Ascending aorta (tissue), 2 donors: ENCODE results near the gene FBXO21. TPM values are rescaled to one million over a fixed set of nuclear protein-coding genes. Genes with fewer than 3 reads are reported as not detected.

Source experiments
- DNase-seq, 2 donors: peaks; one replicate each; pipeline ENCODE4 v3.0.0-alpha.2; 2019; ENCODE audit warnings: low spot score in 2 of 2
- H3K27ac ChIP-seq, 2 donors: fragments of 200-600 bp; sonication (generic); one replicate each; pipeline ENCODE4 v1.5.1; 2016 to 2017; ENCODE audit warnings: mild to moderate bottlenecking in 1 of 2
- H3K27me3 ChIP-seq: fragments of 200-600 bp; sonication (generic); one replicate; pipeline ENCODE4 v1.5.1; 2017
- H3K36me3 ChIP-seq, 2 donors: fragments of 200-600 bp; sonication (generic); one replicate each; pipeline ENCODE4 v1.5.1; 2016
- H3K4me1 ChIP-seq, 2 donors: fragments of 200-600 bp; sonication (generic); one replicate each; pipeline ENCODE4 v1.5.1; 2016 to 2017; ENCODE audit warnings: mild to moderate bottlenecking in 1 of 2
- H3K4me3 ChIP-seq, 2 donors: fragments of 200-600 bp; sonication (generic); one replicate each; pipeline ENCODE4 v1.5.1; 2016 to 2017; ENCODE audit warnings: mild to moderate bottlenecking in 1 of 2
- H3K9me3 ChIP-seq, 2 donors: fragments of 200-600 bp; sonication (generic); one replicate each; pipeline ENCODE4 v1.5.1; 2016
- CTCF ChIP-seq, 3 experiments: fragments of 200-600 bp in 2 of 3; fragments of 450-650 bp in 1 of 3; sonication (generic) in 2 of 3; IDR thresholded peaks; one replicate each; pipeline ENCODE4 v1.5.1; 2016 to 2019; ENCODE audit warnings: antibody characterized with exemption in 3 of 3, mild to moderate bottlenecking in 1 of 3, moderate library complexity in 1 of 3
- intact Hi-C: fragments of 100-400 bp; cut with DNase I; formaldehyde crosslinking; loops from one replicate; pipeline ENCODE4 v1.15.1; 2023
- total RNA-seq: library from RNA; depleted of rRNA; stranded (reverse); fragments of >200 nt; gene quantifications from one replicate; pipeline ENCODE4 v1.1.0, GENCODE V29; 2016

FBXO21 gene
- total RNA-seq, 1 donor from 2014 or later, result 35.9 TPM

- Histone ChIP-seq H3K4me1 (no peaks in the 10 kb centered on the region), H3K9me3 (no peaks in the 10 kb centered on the region), H3K27ac (no peak overlapping the region), H3K4me3 (no peak overlapping the region), H3K36me3 (peaks cover 38 to 68% of the 10 kb centered on the region in 2 donors), H3K27me3 (no peaks in the 10 kb centered on the region)
- intact Hi-C loops, result loop anchor here (10.0 kb wide), 1 partner anchor 448 kb away; no protein-coding TSS in a partner anchor
- TF ChIP-seq CTCF (IDR thresholded peaks at IDR 0.05), result no peak
- no peak for DNase-seq
These were observed 37.2 kb downstream of the FBXO21 start for GRCh38 chr12:117152793-117153775.

- peaks cover 22 to 56% of the 10 kb centered on the region in 2 donors for H3K36me3 ChIP-seq
- H3K27ac ChIP-seq, result no peak overlapping the region
- intact Hi-C loops, result loop anchor here (2.0 to 10.0 kb wide), 2 partner anchors 127 to 447 kb away; no protein-coding TSS in a partner anchor
- H3K27me3 ChIP-seq, result no peaks in the 10 kb centered on the region
- no peak overlapping the region for H3K4me3 ChIP-seq
- DNase-seq, result no peak
- no peaks in the 10 kb centered on the region for H3K9me3 ChIP-seq
- TF ChIP-seq CTCF (IDR thresholded peaks at IDR 0.05), result peak in 1 of 3 experiments; percentile 4
- H3K4me1 ChIP-seq, result no peaks in the 10 kb centered on the region
These were observed 38.8 kb downstream of the FBXO21 start for GRCh38 chr12:117151403-117152031.

GRCh38 chr12:117149431-117149830, 40.8 kb downstream of the FBXO21 start:
- intact Hi-C loops, result no loop called here
- no peaks in the 10 kb centered on the region for H3K9me3 ChIP-seq

GRCh38 chr12:117148642-117149041, 41.6 kb downstream of the FBXO21 start:
- no peak for TF ChIP-seq CTCF (IDR thresholded peaks at IDR 0.05)
- no peaks in the 10 kb centered on the region for H3K4me1 ChIP-seq
- H3K27me3 ChIP-seq, result no peaks in the 10 kb centered on the region
- peaks cover 33 to 42% of the 10 kb centered on the region in 2 donors for H3K36me3 ChIP-seq
- no peak overlapping the region for H3K27ac ChIP-seq
- DNase-seq, result peak in 1 of 2 donors; percentile 19
- intact Hi-C loops, result no loop called here
- H3K9me3 ChIP-seq, result no peaks in the 10 kb centered on the region
- no peak overlapping the region for H3K4me3 ChIP-seq

More at GRCh38 chr12:117149431-117149830, 40.8 kb downstream of the FBXO21 start:
- Histone ChIP-seq H3K27ac (no peak overlapping the region), H3K27me3 (no peaks in the 10 kb centered on the region), H3K36me3 (peaks cover 29 to 46% of the 10 kb centered on the region in 2 donors), H3K4me3 (no peak overlapping the region), H3K4me1 (no peaks in the 10 kb centered on the region)
- DNase-seq, result peak in 1 of 2 donors; percentile 25
- TF ChIP-seq CTCF (IDR thresholded peaks at IDR 0.05), result no peak

- TF ChIP-seq CTCF (IDR thresholded peaks at IDR 0.05), result no peak
- no peaks in the 10 kb centered on the region for H3K4me1 ChIP-seq
- no peaks in the 10 kb centered on the region for H3K27me3 ChIP-seq
- H3K4me3 ChIP-seq, result no peak overlapping the region
- intact Hi-C loops, result no loop called here
- DNase-seq, result peak in 1 of 2 donors; percentile 40
- H3K36me3 ChIP-seq, result peaks cover 29 to 34% of the 10 kb centered on the region in 2 donors
- no peak overlapping the region for H3K27ac ChIP-seq
- no peaks in the 10 kb centered on the region for H3K9me3 ChIP-seq
These were observed 42.6 kb downstream of the FBXO21 start for GRCh38 chr12:117147639-117148038.
